CD14-positive monocyte (primary cell): ENCODE results near the gene MAP3K1. TPM values are rescaled to one million over a fixed set of nuclear protein-coding genes. Genes with fewer than 3 reads are reported as not detected.

Experiments
- DNase-seq, 3 donors: peaks; one replicate each; pipeline ENCODE4 v3.0.0-alpha.2; 2011 to 2022
- H2AFZ ChIP-seq: 2 replicates; pipeline ENCODE4 v1.6.0; 2012; ENCODE audit warnings: mild to moderate bottlenecking, low read depth, low read length, inconsistent platforms; ENCODE audit not compliant: insufficient read depth, poor library complexity, severe bottlenecking
- H3K27ac ChIP-seq, 2 donors: 1 replicate in 1 of 2; 2 replicates in 1 of 2; pipeline ENCODE4 v1.5.1; 2012 to 2013; ENCODE audit warnings: low read length in 2 of 2, control low read depth in 1 of 2, inconsistent platforms in 1 of 2, low read depth in 1 of 2, mild to moderate bottlenecking in 1 of 2
- H3K27me3 ChIP-seq, 2 donors: one replicate each; pipeline versions ENCODE4 v1.6.0 to v1.6.1; 2011 to 2013; ENCODE audit warnings: low read length in 2 of 2; ENCODE audit not compliant: control insufficient read depth in 2 of 2, insufficient read depth in 2 of 2
- H3K36me3 ChIP-seq, 2 donors: replicated peaks in 1 of 2; 1 replicate in 1 of 2; 2 replicates in 1 of 2; pipeline versions ENCODE4 v1.5.1 to v1.6.1; 2012 to 2013; ENCODE audit warnings: low read length in 2 of 2, control low read depth in 1 of 2, inconsistent platforms in 1 of 2, mild to moderate bottlenecking in 1 of 2; ENCODE audit not compliant: insufficient read depth in 2 of 2, control insufficient read depth in 1 of 2
- H3K4me1 ChIP-seq, 2 donors: 1 replicate in 1 of 2; 2 replicates in 1 of 2; pipeline versions ENCODE4 v1.5.1 to v1.6.1; 2012 to 2013; ENCODE audit warnings: low read length in 2 of 2, control low read depth in 1 of 2, inconsistent platforms in 1 of 2, mild to moderate bottlenecking in 1 of 2, moderate library complexity in 1 of 2; ENCODE audit not compliant: insufficient read depth in 2 of 2, control insufficient read depth in 1 of 2
- H3K4me2 ChIP-seq: replicated peaks from 2 replicates; pipeline ENCODE3; 2012; ENCODE audit warnings: low read length, moderate library complexity, mild to moderate bottlenecking; ENCODE audit not compliant: poor library complexity, severe bottlenecking; ENCODE audit errors: extremely low read depth
- H3K4me3 ChIP-seq, 3 experiments: fragments of 200-600 bp in 1 of 3; sonication (generic) in 1 of 3; replicated peaks in 1 of 3; 1 replicate in 2 of 3; 2 replicates in 1 of 3; pipeline ENCODE4 v1.5.1; 2011 to 2013; ENCODE audit warnings: low read length in 3 of 3, mild to moderate bottlenecking in 3 of 3, control low read depth in 2 of 3, low read depth in 2 of 3, inconsistent platforms in 1 of 3, moderate library complexity in 1 of 3
- H3K79me2 ChIP-seq: 2 replicates; pipeline ENCODE4 v1.6.0; 2012; ENCODE audit warnings: mild to moderate bottlenecking, control low read depth, inconsistent platforms, low read length, moderate library complexity; ENCODE audit not compliant: insufficient read depth
- H3K9ac ChIP-seq: 2 replicates; pipeline ENCODE4 v1.6.0; 2017; ENCODE audit warnings: low read length, mild to moderate bottlenecking; ENCODE audit not compliant: insufficient read depth, poor library complexity, severe bottlenecking
- H3K9me3 ChIP-seq, 2 donors: replicated peaks in 1 of 2; 1 replicate in 1 of 2; 2 replicates in 1 of 2; pipeline versions ENCODE4 v1.5.1 to v1.6.1; 2012 to 2013; ENCODE audit warnings: low read length in 2 of 2, control low read depth in 1 of 2; ENCODE audit not compliant: control insufficient read depth in 1 of 2, insufficient read depth in 1 of 2
- H4K20me1 ChIP-seq: 2 replicates; pipeline ENCODE4 v1.6.0; 2012; ENCODE audit warnings: mild to moderate bottlenecking, low read length, control low read depth, moderate library complexity; ENCODE audit not compliant: insufficient read depth
- H3K27ac Mint-ChIP-seq, 7 donors: one replicate each; pipeline ENCODE4 v1.8.0; 2020; ENCODE audit warnings: mild to moderate bottlenecking in 7 of 7, mixed read lengths in 7 of 7, moderate library complexity in 6 of 7, inconsistent platforms in 2 of 7
- H3K27me3 Mint-ChIP-seq, 3 donors: one replicate each; pipeline ENCODE4 v1.8.0; 2021 to 2022; ENCODE audit warnings: low read depth in 3 of 3, mild to moderate bottlenecking in 3 of 3, mixed read lengths in 3 of 3, moderate library complexity in 3 of 3, inconsistent platforms in 1 of 3
- H3K36me3 Mint-ChIP-seq, 2 donors: one replicate each; pipeline ENCODE4 v1.8.0; 2020; ENCODE audit warnings: mixed read lengths in 2 of 2, inconsistent platforms in 1 of 2, mild to moderate bottlenecking in 1 of 2
- H3K4me1 Mint-ChIP-seq: one replicate; pipeline ENCODE4 v1.8.0; 2020; ENCODE audit warnings: mild to moderate bottlenecking, mixed read lengths
- H3K4me3 Mint-ChIP-seq, 2 donors: one replicate each; pipeline ENCODE4 v1.8.0; 2020; ENCODE audit warnings: mild to moderate bottlenecking in 2 of 2, mixed read lengths in 2 of 2, moderate library complexity in 1 of 2
- H3K9me3 Mint-ChIP-seq, 7 donors: one replicate each; pipeline ENCODE4 v1.8.0; 2020 to 2022; ENCODE audit warnings: mixed read lengths in 7 of 7, mild to moderate bottlenecking in 6 of 7, moderate library complexity in 6 of 7, inconsistent platforms in 2 of 7
- CTCF ChIP-seq: fragments of 200-600 bp; IDR thresholded peaks from one replicate; pipeline ENCODE4 v1.8.0; 2022; ENCODE audit warnings: antibody characterized with exemption, mild to moderate bottlenecking
- WGBS: methylation state at CpG from one replicate; pipeline ENCODE4 v1.1.5; 2013; ENCODE audit warnings: missing lambda C conversion rate; ENCODE audit not compliant: insufficient coverage; 5-methylcytosine and 5-hydroxymethylcytosine counted together
- intact Hi-C, 2 donors: fragments of 100-400 bp; cut with micrococcal nuclease; formaldehyde crosslinking; loops; one replicate each; pipeline versions ENCODE4 v1.15.0 to v1.15.1; 2023
- polyA plus RNA-seq, 3 donors: library from polyadenylated mRNA; depleted of rRNA in 1 of 3; unstranded in 2 of 3; stranded (reverse) in 1 of 3; fragments of 300-500 nt in 2 of 3; fragments of >200 nt in 1 of 3; fragmentation: Illumina TruSeq in 2 of 3; gene quantifications; 1 replicate in 2 of 3; 2 replicates in 1 of 3; pipeline ENCODE4 v1.2.3, GENCODE V29; 2012 to 2021

MAP3K1 gene
- polyA plus RNA-seq, 3 donors: 44.7 to 62.1 (median 45.6) TPM

- peaks cover 47 to 99% of the 10 kb centered on the region in 2 donors for H3K36me3 ChIP-seq
- no peak overlapping the region for H3K4me3 ChIP-seq
- Mint-ChIP-seq H3K4me1 (no peaks in the 10 kb centered on the region), H3K9me3 (no peaks in the 10 kb centered on the region), H3K27me3 (peaks cover 0 to 1% (median 0%) of the 10 kb centered on the region in 3 donors), H3K36me3 (peaks cover 70 to 78% of the 10 kb centered on the region in 2 donors), H3K4me3 (no peak overlapping the region), H3K27ac (no peak overlapping the region)
- 0% methylated on average over 1 of the region's 1 CpG for WGBS
- DNase-seq: no peak
- no peaks in the 10 kb centered on the region for H3K27me3 ChIP-seq
- no peak overlapping the region for H3K27ac ChIP-seq
- TF ChIP-seq CTCF: no peak
- H2AFZ ChIP-seq: no peak overlapping the region
- no peaks in the 10 kb centered on the region for H3K9me3 ChIP-seq
- no peaks in the 10 kb centered on the region for H3K4me1 ChIP-seq
- intact Hi-C loops: no loop called here
- no peaks in the 10 kb centered on the region for H3K79me2 ChIP-seq
- no peak overlapping the region for H3K9ac ChIP-seq
- H4K20me1 ChIP-seq: no peaks in the 10 kb centered on the region
- no peak overlapping the region for H3K4me2 ChIP-seq
Measured at GRCh38 chr5:56941981-56942380, 126.6 kb downstream of the MAP3K1 start.

Other genes starting within 250 kb of the MAP3K1 start
- gene SETD9, start 94.0 kb downstream of the MAP3K1 start, polyA plus RNA-seq: 10 to 100 TPM in 1 of 3 donors, 1 to 10 TPM in 2; 5.8 to 24.8 (median 7.8) TPM
- 1 to 10 TPM; 2.4 to 5.7 (median 2.9) TPM for gene MIER3, start 136.6 kb downstream of the MAP3K1 start, polyA plus RNA-seq